ENCODE measurements around the gene RTF2.
A peak's percentile ranks its signal among the peaks of the same experiment; 100 is the strongest.

The RTF2 gene

GRCh38 chr20:56429502-56429901 is 38.9 kb upstream of the RTF2 start:
- H3K4me3 ChIP-seq (ENCODE audit: control insufficient read depth, low read depth, low read length), result no peak overlapping the region

GRCh38 chr20:56429941-56430340 is 38.5 kb upstream of the RTF2 start:
- no peak for TF ChIP-seq CTCF (IDR thresholded peaks at IDR 0.05; ENCODE audit: control insufficient read depth, insufficient read depth, low read depth, low read length, missing control alignments)
- no peak overlapping the region for H3K4me3 ChIP-seq (ENCODE audit: control insufficient read depth, low read depth, low read length)
- DNase-seq (ENCODE audit: low read depth), result no peak

More at GRCh38 chr20:56429502-56429901, 38.9 kb upstream of the RTF2 start:
- no peak for TF ChIP-seq CTCF (IDR thresholded peaks at IDR 0.05; ENCODE audit: control insufficient read depth, insufficient read depth, low read depth, low read length, missing control alignments)
- peak; percentile 52 for DNase-seq (ENCODE audit: low read depth)

GRCh38 chr20:56430461-56430860 is 38.0 kb upstream of the RTF2 start:
- DNase-seq (ENCODE audit: low read depth), result no peak
- no peak overlapping the region for H3K4me3 ChIP-seq (ENCODE audit: control insufficient read depth, low read depth, low read length)

GRCh38 chr20:56430957-56431356 is 37.5 kb upstream of the RTF2 start:
- no peak overlapping the region for H3K4me3 ChIP-seq (ENCODE audit: control insufficient read depth, low read depth, low read length)
- DNase-seq (ENCODE audit: low read depth), result no peak
- no peak for TF ChIP-seq CTCF (IDR thresholded peaks at IDR 0.05; ENCODE audit: control insufficient read depth, insufficient read depth, low read depth, low read length, missing control alignments)

More at GRCh38 chr20:56430461-56430860, 38.0 kb upstream of the RTF2 start:
- no peak for TF ChIP-seq CTCF (IDR thresholded peaks at IDR 0.05; ENCODE audit: control insufficient read depth, insufficient read depth, low read depth, low read length, missing control alignments)

GRCh38 chr20:56431471-56431870 is 37.0 kb upstream of the RTF2 start:
- TF ChIP-seq CTCF (IDR thresholded peaks at IDR 0.05; ENCODE audit: control insufficient read depth, insufficient read depth, low read depth, low read length, missing control alignments), result no peak
- no peak overlapping the region for H3K4me3 ChIP-seq (ENCODE audit: control insufficient read depth, low read depth, low read length)
- no peak for DNase-seq (ENCODE audit: low read depth)

GRCh38 chr20:56433221-56433879 is 35.1 kb upstream of the RTF2 start:
- no peak for TF ChIP-seq CTCF (IDR thresholded peaks at IDR 0.05; ENCODE audit: control insufficient read depth, insufficient read depth, low read depth, low read length, missing control alignments)
- no peak for DNase-seq (ENCODE audit: low read depth)
- no peak overlapping the region for H3K4me3 ChIP-seq (ENCODE audit: control insufficient read depth, low read depth, low read length)
